Amygdala (tissue), 56 donors: ENCODE measurements around the gene RXRA.
"Not testable (repeated sequence)": the region's sequence is repeated elsewhere in the genome, so short reads cannot be mapped to it uniquely, and the experiment has no call there.

Experiments used
- DNase-seq, 56 donors: peaks; one replicate each; lab custom pipeline; 2025; lab: John Stamatoyannopoulos, UW

Gene RXRA

DNA sequence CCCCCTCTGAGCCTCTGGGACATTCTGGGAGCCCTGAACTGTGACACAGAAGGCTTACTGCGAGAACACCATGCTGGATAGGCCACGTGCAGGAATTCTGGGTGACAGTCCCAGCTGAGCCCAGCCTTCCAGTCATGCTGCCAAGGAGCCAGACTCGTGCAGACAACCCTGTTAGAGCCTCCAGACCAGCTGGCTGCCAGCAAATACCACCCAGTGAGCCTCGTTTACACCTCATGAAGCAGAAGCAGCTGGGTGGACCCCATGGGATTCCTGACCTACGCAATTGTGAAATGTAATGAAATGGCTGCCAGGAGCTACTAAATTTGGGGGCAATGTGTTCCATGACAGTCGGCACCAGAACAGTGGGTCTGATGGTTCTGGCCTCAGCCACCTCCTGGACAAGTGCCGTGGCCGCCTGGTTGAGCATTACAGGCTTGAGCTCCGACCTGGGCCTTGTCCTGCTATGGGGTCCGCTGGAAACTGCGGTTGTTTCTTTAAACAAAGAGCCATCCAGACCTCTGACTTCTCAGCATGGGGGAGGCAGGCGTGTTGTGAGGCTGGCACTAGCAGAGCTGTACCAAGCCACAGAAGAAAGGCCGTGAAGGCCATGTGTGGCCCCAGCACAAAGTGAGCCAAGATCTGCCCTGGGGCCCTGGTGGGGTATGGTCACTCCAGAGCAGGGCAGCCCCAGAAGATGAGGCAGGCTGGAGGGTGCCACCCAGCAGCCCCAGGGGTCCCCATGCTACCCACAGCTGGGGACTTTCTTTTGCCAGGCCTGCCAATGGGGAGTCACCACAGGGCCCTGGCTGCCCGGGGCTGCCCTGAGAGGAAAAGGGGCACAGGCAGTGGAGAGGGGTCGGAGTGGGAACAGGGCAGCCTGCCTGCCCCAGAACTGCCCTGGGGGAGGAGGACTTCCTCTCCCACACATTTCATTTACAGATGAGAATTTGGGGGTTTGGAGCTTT lies 19.3 kb upstream of the RXRA start:
- no peak for DNase-seq

DNA sequence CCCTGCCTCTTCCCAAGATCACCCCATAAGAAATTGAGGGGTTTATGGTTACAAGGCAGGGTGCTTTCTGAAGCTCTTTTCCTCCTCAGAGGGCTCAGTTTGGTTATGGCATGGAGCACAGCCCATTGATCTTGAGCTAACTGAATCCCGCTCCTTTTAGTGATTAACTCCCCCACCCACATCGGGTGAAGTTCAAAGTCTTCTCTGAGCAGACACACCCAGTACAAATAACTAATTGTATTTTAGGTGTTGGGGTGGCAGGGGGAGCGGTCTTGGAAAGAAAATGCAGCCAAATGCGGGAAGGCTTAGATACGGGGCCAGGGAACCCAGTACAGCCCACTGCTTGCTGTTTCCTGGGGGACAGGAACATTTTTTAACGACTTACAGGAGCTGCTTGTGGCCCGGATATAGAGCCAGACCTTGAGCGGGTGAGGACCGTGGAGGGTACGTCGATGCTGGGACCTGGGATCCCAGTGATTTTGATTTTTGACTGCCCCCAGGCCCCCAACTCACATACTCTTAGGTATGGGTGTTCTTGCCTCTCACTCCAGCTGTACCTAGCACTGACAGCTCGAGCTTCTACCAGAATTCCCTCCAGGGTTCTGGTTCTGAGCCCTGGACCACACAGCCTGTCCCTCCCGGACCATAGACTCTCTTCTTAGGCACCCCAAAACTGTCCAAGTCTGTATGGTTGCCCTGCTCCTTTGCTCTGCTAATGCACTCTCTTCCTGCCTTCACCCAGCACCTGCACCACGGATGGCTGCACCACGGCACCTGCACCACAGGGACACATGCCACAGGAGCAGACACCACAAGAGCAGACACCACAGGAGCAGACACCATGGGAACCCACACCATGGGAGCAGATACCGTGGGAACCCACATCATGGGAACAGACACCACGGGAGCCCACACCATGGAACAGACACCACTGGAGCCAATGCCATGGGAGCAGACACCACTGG lies 18.3 kb upstream of the RXRA start:
- DNase-seq: no peak

DNA sequence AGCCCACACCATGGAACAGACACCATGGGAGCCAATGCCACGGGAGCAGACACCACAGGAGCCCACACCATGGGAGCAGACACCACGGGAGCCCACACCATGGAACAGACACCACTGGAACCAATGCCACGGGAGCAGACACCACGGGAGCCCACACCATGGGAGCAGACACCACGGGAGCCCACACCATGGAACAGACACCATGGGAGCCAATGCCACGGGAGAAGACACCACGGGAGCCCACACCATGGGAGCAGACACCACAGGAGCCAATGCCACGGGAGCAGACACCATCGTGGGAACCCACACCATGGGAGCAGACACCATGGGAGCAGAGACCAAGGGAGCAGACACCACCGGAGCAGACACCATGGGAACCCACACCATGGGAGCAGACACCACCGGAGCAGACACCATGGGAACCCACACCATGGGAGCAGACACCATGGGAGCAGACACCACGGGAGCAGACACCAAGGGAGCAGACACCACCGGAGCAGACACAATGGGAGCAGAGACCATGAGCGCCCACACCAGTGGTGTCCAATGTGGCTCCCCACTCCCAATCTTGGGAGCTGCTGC lies 17.5 kb upstream of the RXRA start:
- DNase-seq: not testable (repeated sequence)

DNA sequence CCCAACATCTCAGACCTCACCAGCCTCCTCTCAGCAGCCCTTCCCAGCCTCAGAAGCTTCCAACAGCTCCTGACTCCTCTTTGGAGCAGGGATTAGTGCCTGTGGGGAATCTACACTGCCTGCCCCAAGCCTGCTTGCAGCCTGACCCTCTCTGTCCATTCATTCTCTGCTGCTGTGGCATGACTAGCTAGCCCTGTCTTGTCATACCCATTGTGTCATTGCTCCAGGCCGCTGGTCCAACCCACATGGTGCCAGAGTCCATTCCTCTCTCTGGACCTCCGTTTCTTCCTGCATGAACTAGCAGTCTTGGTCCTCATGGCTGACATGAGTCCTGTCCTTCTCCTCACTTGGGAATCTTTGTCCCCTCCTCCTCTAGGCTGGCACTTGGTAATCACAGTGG lies 12.8 kb upstream of the RXRA start:
- DNase-seq: no peak

DNA sequence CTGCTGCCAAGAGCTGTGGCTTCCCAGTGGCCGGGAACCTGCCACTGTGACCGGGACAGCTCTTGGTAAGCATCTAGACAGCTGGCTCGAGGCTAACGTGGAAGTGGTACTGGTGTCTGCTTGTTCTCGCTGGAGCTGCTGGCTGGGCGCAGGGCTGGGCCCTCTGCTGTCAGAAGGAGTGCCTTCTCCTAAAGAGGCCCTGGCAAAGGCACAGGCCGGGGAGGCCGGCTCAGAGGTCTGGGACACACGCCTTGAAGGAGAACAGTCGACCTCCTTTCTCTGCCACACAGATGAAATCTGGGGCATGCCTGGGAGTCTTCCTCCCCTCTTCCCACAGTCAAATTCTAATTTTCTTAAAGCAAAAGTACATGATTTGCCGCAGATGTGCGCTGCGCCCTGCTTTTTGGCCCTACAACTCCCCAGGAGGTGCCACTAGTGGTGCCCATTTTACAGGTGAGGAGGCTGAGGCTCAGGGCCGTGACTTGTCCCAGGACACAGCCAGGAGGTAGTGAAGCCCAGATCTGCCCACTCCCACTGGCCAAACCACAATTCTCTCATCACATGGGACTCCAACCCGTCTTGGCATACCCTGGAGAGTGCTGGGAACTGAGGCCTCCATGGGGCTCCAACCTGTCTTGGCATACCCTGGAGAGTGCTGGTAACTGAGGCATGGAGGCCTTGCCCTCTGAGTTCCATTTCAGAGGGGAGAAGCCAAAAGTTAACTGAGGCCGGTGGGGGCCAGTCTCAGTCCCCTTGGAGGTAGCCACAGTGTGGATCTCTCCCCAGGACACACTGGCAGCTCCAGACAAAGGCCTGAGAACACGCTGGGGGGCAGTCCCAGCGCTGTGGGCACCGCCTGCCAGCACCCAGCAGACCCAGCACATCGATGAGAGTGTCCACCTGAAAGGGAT lies 12.0 kb upstream of the RXRA start:
- DNase-seq: peak in 5 of 56 donors; percentile 9 to 48 (median 19)

DNA sequence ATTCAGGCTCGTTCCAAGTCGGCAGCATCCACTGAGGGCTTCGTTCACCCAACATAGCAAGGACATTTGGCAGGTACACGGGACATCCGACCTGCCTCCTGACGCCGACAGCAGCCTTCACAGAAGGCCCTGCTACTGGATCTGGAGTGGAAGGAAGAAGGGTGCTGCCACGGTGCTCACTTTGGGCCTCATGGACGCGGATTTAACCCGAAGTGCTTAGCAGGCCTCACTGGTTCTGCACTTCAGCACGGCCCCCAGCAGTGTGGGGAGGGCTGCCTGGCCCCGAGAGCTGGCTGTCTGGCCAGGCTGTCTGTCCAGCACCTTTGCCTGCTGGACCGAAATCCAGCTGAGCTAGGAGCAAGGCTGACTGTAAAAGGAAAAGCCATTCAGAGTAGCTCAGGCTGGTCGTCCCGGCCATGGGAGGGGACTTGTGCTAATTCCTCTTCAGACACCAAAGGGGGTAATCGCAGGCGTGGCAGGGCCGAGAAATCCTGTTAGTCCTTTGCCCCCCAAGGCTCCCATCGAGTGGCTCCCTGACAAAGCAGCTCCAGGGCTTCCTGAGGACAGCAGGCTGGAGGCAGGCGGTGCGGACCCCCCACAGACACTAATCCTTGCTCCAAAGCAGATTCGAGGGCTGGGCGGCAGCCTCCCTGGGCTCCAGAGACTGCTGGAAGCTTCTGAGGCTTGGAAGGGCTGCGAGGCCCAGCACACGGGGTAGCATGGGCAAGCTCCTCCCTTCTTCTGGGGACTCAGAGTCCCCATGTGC lies 11.1 kb upstream of the RXRA start:
- DNase-seq: no peak

DNA sequence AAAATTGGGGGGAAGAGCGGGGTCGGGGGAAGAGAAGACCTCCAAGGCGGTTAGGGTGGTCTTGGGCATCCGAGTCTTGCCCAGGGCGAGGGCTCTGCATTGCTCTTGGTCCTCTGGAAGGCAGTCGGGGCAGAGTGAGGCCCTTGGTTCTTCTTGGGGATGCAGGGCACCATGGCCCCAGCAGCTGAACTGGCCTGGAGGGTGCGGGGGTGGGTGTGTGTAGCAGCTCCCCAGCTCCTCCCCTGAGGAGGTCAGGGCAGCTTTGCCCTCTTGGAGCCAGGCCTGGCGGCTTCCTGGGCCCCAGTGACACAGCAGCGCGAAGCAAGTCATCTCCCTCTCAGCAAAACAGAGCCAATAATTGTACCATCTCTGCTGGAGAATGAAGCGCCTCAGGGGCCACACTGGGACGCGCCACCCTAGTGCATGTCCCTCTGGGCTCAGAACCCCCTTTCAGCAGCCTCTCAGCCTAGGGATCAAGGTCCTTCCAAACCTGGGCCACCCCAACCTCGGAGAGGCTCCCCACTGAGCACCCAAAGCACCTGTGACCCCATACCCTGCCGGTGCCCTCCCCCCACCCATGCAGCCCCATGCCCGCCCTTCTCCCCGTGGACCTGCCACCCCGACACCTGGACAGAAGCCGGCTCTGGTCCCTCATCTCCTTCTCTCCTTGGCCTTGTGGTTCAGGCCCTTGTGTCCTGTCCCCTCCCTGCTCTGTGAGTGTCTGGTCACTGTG lies 10.4 kb upstream of the RXRA start:
- DNase-seq: no peak

DNA sequence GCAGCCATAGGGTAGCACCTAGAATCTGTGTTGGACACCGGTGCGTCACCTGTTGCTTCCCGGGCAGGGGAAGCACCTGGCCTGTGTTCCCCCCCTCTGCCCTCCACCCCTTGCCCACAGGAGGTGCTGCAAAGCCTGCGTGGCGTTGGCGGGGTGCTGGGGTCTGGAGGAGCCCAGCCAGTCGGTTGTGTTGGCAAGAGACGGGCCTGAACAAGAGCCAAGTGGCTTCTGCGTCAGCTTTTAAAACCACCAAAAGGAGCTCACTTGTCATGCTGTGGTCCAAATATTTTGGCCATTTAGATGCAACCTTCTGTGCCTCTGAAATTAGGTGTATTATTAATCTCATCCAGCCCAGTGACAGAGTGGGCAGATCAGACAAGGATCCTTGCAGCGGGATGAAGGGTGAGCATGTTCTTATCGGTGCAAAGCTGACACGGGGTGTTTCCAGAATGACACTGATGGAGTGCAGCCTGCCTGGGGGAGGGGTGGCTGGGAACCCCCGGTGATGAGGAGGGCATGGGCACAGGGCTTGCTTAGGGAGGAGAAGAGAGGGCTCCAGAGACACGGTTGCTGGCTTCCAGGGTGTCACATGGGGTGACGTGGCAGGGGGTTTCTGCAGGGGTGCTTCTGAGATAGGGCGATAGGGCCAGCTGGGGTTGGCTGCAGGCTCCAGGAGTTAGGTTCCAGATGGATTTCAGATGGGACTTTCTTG lies 9.7 kb upstream of the RXRA start:
- DNase-seq: peak in 4 of 56 donors; percentile 15 to 62 (median 36)

DNA sequence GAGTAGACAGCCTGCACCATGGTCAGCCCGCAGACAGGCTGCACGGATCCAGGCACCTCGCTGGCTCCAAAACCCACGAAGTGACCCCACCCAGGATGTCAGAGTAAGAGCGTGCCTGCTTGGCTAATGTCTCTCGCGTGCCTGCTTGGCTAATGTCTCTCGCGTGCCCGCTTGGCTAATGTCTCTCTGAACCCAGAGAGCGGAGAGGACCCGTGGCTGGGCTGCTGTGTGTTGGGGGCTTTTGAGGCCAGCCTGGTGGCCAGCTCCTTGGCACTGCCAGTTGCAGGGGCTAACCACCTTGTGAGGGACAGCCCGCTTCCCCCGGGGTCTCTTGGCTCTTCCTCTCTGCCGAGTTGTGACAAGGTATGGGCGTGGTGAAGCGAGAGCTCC lies 8.9 kb upstream of the RXRA start:
- DNase-seq: no peak

DNA sequence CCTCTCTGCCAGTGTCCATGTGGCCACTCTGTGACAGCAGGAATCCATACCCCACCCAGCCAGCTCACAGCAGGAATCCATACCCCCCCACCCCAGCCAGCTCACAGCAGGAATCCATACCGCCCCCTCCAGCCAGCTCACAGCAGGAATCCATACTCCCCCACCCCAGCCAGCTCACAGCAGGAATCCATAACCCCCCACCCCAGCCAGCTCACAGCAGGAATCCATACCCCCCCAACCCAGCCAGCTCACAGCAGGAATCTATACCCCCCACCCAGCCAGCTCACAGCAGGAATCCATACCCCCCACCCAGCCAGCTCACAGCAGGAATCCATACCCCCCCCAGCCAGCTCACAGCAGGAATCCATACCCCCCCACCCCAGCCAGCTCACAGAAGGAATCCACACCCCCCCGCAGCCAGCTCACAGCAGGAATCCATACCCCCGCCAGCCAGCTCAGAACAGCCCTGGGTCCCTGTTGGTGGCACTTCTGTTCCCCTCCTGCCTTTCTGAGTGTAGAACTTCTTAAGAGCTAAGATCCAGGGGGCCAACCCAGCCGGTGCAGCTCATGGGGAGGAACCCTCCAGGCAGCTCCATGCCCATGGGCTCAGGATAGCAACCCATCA lies 8.4 kb upstream of the RXRA start:
- DNase-seq: no peak

DNA sequence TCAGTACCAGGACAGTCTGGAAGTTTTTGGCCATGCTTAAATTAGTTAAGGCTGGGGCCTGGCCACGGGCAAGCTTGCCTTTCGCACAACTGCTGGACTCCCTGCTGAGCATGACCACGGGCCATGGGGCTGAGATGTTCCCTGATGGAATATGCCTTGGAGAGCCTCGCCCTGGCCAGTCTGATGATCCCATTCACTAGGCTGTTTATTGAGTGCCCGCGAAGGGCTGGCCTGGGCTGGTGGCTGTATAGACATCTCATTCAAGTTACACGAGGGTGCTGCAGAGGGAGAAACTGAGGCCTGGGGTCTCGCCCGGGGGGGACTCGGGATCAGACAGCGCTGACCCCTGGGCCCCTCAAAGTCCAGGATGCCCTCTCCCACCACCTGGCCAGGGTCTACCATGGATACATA lies 7.8 kb upstream of the RXRA start:
- no peak for DNase-seq

DNA sequence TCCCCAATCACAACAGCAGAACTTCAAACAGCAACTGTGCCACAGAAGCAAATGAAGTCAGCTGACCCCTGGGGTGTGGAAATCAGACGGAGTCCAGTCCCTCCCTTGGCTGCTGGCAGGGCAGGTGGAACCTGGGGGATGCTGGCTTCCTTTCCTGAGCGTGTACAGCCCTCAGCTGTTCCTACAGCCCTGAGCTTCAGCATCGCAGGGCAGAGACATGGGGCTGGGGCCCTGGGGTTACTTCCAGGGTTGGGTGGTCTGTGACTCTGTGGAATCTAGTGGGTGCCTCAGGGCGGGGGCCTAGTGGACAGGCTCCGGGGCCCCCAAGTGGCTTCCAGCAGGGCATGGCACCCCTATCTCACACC lies 7.3 kb upstream of the RXRA start:
- DNase-seq: no peak

DNA sequence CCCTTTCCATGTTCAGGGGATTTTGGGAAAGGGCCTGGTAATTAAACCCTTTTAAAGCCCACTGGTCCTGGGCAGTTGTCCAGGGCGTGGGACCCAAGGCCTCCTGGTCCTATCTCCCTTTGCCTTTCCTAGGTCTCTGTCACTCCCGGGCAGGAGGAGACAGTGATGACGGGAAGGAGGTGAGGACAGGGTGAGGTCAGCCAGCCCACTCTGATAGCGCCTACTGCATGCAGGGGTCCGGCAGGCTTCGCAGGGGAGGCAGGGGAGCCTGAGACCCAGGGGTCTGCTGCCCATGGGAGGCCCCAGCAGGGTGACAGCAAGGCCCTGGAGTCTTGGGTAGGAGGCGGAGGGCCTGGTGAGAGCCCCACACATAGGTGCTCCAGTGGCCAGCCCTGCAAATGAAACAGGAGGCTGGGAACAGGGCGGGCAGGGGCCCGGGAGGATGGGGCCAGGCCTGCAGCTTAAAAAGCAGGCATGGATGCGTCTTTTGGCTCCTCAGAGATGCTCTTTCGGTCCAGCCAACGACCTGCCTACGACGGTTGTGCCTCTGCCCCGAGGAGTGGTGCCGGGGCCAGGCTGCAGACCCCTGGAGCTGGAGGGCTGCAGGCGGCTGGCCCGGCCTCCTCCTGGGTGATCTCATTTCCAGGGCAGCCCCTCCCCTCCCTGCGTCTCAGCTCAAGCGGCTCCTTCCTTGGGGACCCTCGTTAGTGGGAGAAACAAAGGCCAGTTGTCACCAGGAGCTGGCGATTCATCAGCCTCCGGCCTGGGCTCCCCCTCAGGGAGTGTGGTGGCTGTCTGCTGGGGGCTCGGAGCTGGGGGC lies 6.7 kb upstream of the RXRA start:
- no peak for DNase-seq

DNA sequence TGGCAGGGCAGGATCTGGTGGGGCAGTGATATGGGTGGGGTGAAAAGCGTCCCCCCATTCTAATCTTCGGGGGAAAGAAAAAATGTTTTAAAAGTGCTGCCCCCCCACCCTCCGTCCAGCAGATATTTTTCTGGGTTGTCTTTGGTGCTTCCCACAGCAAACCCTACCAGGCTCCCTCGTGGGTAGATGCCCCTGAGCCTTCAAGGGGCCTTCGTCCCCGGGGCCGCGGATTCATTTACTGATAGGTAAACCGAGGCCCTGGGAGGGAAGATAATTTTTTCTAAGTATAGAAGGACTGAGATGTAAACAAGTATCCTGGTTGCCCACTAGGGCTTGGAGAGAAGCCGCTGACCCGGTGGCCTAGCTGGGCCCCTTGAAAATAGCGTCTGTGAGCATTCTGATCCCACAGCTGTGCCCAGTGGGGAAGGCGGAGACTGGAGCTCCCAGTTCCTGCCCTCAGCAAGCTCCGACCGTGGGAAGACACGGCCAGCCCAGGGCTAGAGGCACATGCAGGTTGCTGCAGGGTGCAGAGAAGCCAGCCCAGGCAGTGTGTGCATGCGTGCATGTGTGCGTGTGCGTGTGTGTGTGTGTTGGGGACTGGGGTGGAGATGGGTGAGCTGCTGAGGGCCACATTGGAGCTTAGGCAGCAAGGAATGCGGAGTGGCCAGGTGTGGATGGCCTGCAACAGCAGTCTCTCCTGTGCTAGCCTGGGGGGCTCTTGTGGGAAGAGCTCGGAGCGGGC lies 6.0 kb upstream of the RXRA start:
- no peak for DNase-seq

DNA sequence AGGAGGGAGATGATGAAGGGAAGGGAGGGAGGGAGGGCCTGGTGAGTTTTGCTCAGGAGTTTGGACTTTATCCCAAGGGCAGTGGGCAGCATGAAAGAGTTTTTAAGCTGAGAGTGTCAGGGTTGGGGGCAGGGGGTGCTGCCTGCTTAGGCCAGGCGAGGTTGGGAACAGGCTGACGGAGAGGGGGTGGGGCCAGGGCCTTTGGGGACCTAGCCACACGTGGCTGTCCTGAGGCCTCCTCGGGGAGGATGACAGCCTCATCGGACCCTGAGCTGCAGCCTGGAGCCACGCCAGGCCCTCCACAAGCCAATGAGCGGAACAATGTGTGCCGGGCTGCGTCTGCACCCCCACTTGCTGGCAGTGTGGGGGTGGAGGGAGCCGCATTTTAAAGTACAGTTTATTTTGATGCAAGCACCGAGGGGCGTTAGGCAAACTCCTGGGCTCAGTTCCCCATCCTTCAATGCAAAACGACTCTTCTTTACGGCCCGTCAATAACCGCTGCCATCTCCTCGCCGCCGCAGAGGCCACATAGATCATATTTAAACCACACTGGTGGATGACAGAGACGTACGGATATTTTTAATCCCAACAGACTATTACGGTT lies 5.3 kb upstream of the RXRA start:
- peak in 1 of 56 donors; percentile 50 for DNase-seq
